VCaP (cell line): ENCODE measurements around the gene SLC4A2.
A peak's percentile ranks its signal among the peaks of the same experiment; 100 is the strongest.

Experiments used
- H3K27ac ChIP-seq: fragments of 450-650 bp; 2 replicates; pipeline ENCODE4 v1.5.1; 2017
- TF ChIP-seq, protein P1 (sequence below): fragments of 450-650 bp; conservative IDR thresholded peaks from 2 replicates; pipeline ENCODE4 v1.5.1; 2017; ENCODE audit warnings: mild to moderate bottlenecking, moderate library complexity

SLC4A2 gene

DNA sequence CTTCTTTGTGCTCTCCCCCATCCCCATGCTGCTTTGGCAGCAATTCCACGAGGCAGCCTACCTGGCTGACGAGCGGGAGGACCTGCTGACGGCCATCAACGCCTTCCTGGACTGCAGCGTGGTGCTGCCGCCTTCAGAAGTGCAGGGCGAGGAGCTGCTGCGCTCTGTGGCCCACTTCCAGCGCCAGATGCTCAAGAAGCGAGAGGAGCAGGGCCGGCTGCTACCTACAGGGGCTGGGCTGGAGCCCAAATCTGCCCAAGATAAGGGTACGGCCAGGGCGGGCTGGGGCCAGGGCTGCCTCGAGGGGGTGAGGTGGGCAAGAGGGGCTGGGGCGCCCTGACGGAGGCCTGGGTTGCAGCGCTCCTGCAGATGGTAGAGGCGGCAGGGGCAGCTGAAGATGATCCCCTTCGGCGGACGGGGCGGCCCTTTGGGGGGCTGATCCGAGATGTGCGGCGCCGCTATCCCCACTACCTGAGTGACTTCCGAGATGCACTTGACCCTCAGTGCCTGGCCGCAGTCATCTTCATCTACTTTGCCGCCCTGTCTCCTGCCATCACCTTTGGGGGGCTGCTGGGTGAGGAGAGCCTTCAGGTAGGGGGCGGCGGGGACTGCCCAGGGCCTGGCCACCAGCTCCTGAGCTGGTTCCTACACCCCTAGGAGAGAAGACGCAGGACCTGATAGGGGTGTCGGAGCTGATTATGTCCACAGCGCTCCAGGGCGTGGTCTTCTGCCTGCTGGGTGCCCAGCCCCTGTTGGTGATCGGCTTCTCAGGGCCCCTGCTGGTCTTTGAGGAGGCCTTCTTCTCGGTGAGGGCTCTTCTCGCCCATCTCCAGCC is 11.9 kb downstream of the SLC4A2 start:
- TF ChIP-seq, protein P1, sequence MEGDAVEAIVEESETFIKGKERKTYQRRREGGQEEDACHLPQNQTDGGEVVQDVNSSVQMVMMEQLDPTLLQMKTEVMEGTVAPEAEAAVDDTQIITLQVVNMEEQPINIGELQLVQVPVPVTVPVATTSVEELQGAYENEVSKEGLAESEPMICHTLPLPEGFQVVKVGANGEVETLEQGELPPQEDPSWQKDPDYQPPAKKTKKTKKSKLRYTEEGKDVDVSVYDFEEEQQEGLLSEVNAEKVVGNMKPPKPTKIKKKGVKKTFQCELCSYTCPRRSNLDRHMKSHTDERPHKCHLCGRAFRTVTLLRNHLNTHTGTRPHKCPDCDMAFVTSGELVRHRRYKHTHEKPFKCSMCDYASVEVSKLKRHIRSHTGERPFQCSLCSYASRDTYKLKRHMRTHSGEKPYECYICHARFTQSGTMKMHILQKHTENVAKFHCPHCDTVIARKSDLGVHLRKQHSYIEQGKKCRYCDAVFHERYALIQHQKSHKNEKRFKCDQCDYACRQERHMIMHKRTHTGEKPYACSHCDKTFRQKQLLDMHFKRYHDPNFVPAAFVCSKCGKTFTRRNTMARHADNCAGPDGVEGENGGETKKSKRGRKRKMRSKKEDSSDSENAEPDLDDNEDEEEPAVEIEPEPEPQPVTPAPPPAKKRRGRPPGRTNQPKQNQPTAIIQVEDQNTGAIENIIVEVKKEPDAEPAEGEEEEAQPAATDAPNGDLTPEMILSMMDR: no peak

DNA sequence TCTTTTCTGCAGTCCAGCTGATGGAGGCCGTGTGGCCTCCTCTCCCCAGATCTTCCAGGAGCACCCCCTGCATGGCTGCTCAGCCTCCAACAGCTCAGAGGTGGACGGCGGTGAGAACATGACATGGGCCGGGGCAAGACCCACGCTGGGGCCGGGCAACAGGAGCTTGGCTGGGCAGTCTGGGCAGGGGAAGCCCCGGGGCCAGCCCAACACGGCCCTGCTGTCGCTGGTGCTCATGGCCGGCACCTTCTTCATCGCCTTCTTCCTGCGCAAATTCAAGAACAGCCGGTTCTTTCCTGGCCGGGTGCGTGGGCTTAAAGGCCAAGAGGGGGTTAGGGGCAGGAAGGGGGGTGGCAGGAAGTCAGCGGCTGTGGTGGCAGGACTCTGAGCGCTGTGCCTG is 14.6 kb downstream of the SLC4A2 start:
- TF ChIP-seq, protein P1: no peak
- H3K27ac ChIP-seq: no peak overlapping the region

More for the DNA sequence above, 11.9 kb downstream of the SLC4A2 start:
- H3K27ac ChIP-seq: no peak overlapping the region

DNA sequence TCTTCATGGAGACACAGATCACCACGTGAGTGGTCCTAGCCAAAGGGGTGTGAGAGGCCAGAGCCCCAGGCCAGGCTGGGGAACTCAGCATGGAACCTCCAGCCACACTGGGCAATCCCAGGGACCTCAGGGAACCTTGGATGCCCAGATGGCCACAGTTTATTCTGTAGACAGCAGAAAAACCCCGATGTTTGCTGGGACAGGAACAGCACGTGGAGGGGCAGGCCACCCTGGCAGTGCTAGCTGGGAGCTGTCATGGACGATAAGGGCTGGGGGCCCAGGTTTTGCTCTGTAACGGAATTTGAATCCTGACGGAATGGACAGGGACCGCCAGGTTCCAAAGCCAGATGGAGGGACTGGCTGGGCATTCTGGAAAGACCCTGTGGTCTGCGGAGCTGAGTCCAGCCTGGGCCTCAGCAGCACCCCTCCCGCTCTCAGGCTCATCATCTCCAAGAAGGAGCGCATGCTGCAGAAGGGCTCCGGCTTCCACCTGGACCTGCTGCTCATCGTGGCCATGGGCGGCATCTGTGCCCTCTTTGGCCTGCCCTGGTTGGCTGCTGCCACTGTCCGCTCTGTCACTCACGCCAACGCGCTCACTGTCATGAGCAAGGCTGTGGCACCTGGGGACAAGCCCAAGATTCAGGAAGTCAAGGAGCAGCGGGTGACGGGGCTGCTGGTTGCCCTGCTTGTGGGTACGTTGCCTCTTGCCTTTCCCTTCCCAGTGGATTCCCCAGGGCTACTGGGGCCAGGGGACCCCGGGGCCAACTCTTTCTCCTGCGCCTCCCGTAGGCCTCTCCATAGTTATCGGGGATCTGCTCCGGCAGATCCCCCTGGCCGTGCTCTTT is 15.7 kb downstream of the SLC4A2 start:
- no peak overlapping the region for H3K27ac ChIP-seq
- TF ChIP-seq, protein P1: no peak

DNA sequence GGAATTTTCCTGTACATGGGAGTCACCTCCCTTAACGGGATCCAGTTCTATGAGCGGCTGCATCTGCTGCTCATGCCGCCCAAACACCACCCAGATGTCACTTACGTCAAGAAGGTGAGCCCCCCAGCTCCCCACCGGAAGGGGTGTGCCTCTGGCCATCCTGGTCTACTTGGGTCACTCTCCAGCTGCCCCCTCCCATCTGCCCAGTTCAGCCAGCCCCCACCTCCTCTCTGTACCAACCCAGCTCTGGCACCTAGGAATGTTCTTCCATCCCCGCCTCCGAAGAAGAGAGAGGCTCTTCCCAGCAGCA is 16.2 kb downstream of the SLC4A2 start:
- H3K27ac ChIP-seq: no peak overlapping the region

GRCh38 chr7:151075978-151076426 is 16.6 kb downstream of the SLC4A2 start:
- no peak overlapping the region for H3K27ac ChIP-seq
- TF ChIP-seq, protein P1: no peak

More for the DNA sequence above, 16.2 kb downstream of the SLC4A2 start:
- TF ChIP-seq, protein P1: no peak

DNA sequence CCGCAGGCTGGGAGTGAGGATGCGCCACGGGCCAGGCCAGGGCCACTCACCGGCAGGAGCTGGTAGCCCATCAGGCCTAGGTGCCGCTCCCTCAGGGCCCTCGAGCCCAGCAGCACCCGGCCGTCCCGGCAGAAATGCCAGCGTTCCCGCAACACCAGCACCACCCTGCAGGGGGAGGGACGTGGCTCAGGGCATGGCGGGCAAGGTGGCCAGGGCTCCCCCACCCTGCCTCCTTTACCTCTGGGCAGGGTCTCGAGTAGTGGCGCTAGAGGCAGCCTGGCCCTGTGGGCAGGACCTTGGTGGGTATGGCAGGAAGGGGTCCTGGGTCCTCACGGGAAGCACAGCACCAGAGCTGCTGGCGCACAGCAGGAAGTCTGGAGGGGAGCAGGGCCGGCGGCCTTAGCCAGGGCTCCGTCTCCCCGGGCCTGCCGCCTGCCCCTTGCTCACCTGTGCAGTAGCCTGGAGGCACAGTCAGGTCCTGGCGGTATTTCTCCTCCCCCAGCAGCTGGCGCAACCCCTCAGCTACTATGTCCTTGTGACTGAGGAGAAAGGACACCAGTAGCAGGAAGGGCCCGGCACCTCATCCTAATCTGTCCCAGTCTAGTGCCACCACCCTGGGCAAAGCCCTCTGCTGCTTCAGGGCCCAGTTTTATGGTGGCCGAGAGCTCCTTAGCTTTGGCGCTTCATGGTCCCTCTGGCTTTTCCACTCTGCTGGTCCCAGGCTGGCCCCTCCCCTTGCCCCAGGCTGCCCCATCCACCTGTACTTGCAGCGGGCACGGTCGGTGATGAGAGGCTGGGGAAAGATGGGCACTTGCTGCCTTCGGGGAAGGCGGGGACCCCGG is 17.7 kb downstream of the SLC4A2 start:
- TF ChIP-seq, protein P1: peak; percentile 58
- H3K27ac ChIP-seq: peak overlapping the region; percentile 2; the same call in 1 of the 2 replicates
